ENCODE results near the gene BNC2.

DNA sequence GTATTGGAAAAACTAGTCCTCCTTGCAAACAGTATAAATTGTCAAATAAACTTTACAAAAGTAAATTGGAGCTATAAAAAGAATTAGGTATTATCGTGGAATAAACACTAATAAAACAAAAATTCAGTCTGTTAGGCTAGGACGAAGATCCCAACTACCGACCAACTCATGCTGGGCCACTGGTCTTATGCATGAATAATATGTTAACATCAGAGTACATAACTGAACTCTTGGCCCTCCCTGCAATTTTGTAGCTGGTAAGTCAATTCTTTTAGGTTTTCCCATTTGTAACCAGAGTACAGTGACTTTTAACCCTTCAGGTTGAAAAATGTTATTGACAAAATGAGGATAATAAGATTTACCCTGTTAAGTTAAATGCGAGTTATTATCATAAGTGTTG is 428.7 kb downstream of the BNC2 start:
- TF ChIP-seq EZH2 (IDR thresholded peaks at IDR 0.05) (no peak), POLR2AphosphoS5 (IDR thresholded peaks at IDR 0.05; ENCODE audit: borderline replicate concordance, low read depth, low read length) (no peak), FOXP2 (optimal IDR thresholded peaks at IDR 0.05; ENCODE audit: control extremely low read depth, extremely low read length, insufficient read depth) (no peak)
